Posterior vena cava (tissue), 2 donors: ENCODE data around the gene FOXP4. TPM values are rescaled to one million over a fixed set of nuclear protein-coding genes. Genes with fewer than 3 reads are reported as not detected.
A peak's percentile ranks its signal among the peaks of the same experiment; 100 is the strongest.
"Not testable (repeated sequence)": the region's sequence is repeated elsewhere in the genome, so short reads cannot be mapped to it uniquely, and the experiment has no call there.

Experiments
- DNase-seq: peaks from one replicate; pipeline ENCODE4 v3.0.0-alpha.2; 2020; ENCODE audit warnings: low spot score
- intact Hi-C, 2 donors: fragments of 100-400 bp; cut with DNase I; formaldehyde crosslinking; loops; one replicate each; pipeline versions ENCODE4 v1.14.1 to v1.14.2; 2022 to 2023
- total RNA-seq, 2 donors: library from RNA; stranded (reverse); fragmentation: NEBNext Ultra II Directional; extraction: Animal tissue kit (Norgen Biotek cat#: 25700); gene quantifications; one replicate each; pipeline ENCODE4 v1.2.1, GENCODE V29; 2021
- donor health status: DM: yes; HTN: yes; CAD: no.
- donor health status: DM: yes; HTN: yes; CAD: no.

FOXP4 gene
- total RNA-seq, 2 donors from 2014 or later: 16.8 to 26.9 TPM

GRCh38 chr6:41604006-41604405 is 57.8 kb downstream of the FOXP4 start:
- peak; percentile 59 for DNase-seq
- intact Hi-C loops: loop anchor here in 1 of 2 donors (5.0 kb wide), 1 partner anchor 438 kb away; no protein-coding TSS in a partner anchor

- peak; percentile 41 for DNase-seq
- intact Hi-C loops: loop anchor here in 1 of 2 donors (5.0 kb wide), 1 partner anchor 77 kb away; no protein-coding TSS in a partner anchor
Observed at GRCh38 chr6:41605649-41606048, 59.5 kb downstream of the FOXP4 start.

GRCh38 chr6:41607036-41607435 is 60.9 kb downstream of the FOXP4 start:
- intact Hi-C loops: loop anchor here in 1 of 2 donors (5.0 kb wide), 1 partner anchor 75 kb away; no protein-coding TSS in a partner anchor
- no peak for DNase-seq

- intact Hi-C loops: loop anchor here in 1 of 2 donors (5.0 kb wide), 1 partner anchor 75 kb away; no protein-coding TSS in a partner anchor
- DNase-seq: peak; percentile 60
Observed at GRCh38 chr6:41607736-41608135, 61.6 kb downstream of the FOXP4 start.

- intact Hi-C loops: loop anchor here in 1 of 2 donors (5.0 kb wide), 1 partner anchor 74 kb away; no protein-coding TSS in a partner anchor
- peak; percentile 43 for DNase-seq
Observed at GRCh38 chr6:41608443-41609151, 62.4 kb downstream of the FOXP4 start.

GRCh38 chr6:41614715-41615114 is 68.5 kb downstream of the FOXP4 start:
- intact Hi-C loops: no loop called here
- DNase-seq: peak; percentile 11

- intact Hi-C loops: no loop called here
- peak; percentile 30 for DNase-seq
Observed at GRCh38 chr6:41615311-41615710, 69.1 kb downstream of the FOXP4 start.

GRCh38 chr6:41618598-41618997 is 72.4 kb downstream of the FOXP4 start:
- no peak for DNase-seq
- intact Hi-C loops: no loop called here

- intact Hi-C loops: not testable (repeated sequence)
Observed at GRCh38 chr6:41619193-41619592, 73.0 kb downstream of the FOXP4 start.

GRCh38 chr6:41621367-41621766 is 75.2 kb downstream of the FOXP4 start:
- DNase-seq: no peak
- intact Hi-C loops: no loop called here

More at GRCh38 chr6:41619193-41619592, 73.0 kb downstream of the FOXP4 start:
- DNase-seq: peak; percentile 6

- no peak for DNase-seq
- intact Hi-C loops: no loop called here
Observed at GRCh38 chr6:41621802-41622201, 75.6 kb downstream of the FOXP4 start.

- intact Hi-C loops: no loop called here
- peak; percentile 19 for DNase-seq
Observed at GRCh38 chr6:41622206-41622988, 76.2 kb downstream of the FOXP4 start.

GRCh38 chr6:41623330-41623729 is 77.1 kb downstream of the FOXP4 start:
- intact Hi-C loops: no loop called here

GRCh38 chr6:41624621-41625380 is 78.6 kb downstream of the FOXP4 start:
- intact Hi-C loops: no loop called here
- peak; percentile 51 for DNase-seq

More at GRCh38 chr6:41623330-41623729, 77.1 kb downstream of the FOXP4 start:
- DNase-seq: no peak

- intact Hi-C loops: no loop called here
- DNase-seq: peak; percentile 73
Observed at GRCh38 chr6:41625442-41625841, 79.3 kb downstream of the FOXP4 start.

- DNase-seq: peak; percentile 17
- intact Hi-C loops: no loop called here
Observed at GRCh38 chr6:41626022-41626421, 79.8 kb downstream of the FOXP4 start.

- DNase-seq: peak; percentile 40
- intact Hi-C loops: no loop called here
Observed at GRCh38 chr6:41626917-41627316, 80.7 kb downstream of the FOXP4 start.

- DNase-seq: peak; percentile 2
- intact Hi-C loops: no loop called here
Observed at GRCh38 chr6:41629128-41629527, 82.9 kb downstream of the FOXP4 start.

GRCh38 chr6:41630069-41630468 is 83.9 kb downstream of the FOXP4 start:
- intact Hi-C loops: no loop called here
- DNase-seq: peak; percentile 60
